IPS DF 6.9 (cell line): ENCODE results near the gene CAMSAP3.
A peak's percentile ranks its signal among the peaks of the same experiment; 100 is the strongest.

Experiments used
- DNase-seq: peaks from one replicate; pipeline ENCODE4 v3.0.0-alpha.2; 2013; ENCODE audit warnings: low read depth, low spot score
- H3K27ac ChIP-seq: one replicate; pipeline ENCODE4 v1.5.1; 2013; ENCODE audit warnings: low read length, control low read depth
- H3K27me3 ChIP-seq: 2 replicates; pipeline ENCODE4 v1.6.1; 2013; ENCODE audit warnings: mild to moderate bottlenecking, low read length; ENCODE audit not compliant: control insufficient read depth, insufficient read depth
- H3K36me3 ChIP-seq: 2 replicates; pipeline ENCODE4 v1.6.1; 2013; ENCODE audit warnings: low read length; ENCODE audit not compliant: control insufficient read depth, insufficient read depth
- H3K4me1 ChIP-seq: 2 replicates; pipeline ENCODE4 v1.6.1; 2013; ENCODE audit warnings: low read length; ENCODE audit not compliant: control insufficient read depth, insufficient read depth
- H3K4me3 ChIP-seq: 2 replicates; pipeline ENCODE4 v1.5.1; 2013; ENCODE audit warnings: mild to moderate bottlenecking, low read length
- H3K9me3 ChIP-seq: 2 replicates; pipeline ENCODE4 v1.6.1; 2013; ENCODE audit warnings: low read length, inconsistent platforms; ENCODE audit not compliant: control insufficient read depth, insufficient read depth
- WGBS: extraction: QIAGEN DNeasy Blood & Tissue Kit; methylation state at CpG from one replicate; pipeline ENCODE4 v1.1.7; 2013; ENCODE audit warnings: mixed read lengths, missing lambda C conversion rate; ENCODE audit not compliant: insufficient read length, insufficient coverage; 5-methylcytosine and 5-hydroxymethylcytosine counted together

CAMSAP3 gene

DNA sequence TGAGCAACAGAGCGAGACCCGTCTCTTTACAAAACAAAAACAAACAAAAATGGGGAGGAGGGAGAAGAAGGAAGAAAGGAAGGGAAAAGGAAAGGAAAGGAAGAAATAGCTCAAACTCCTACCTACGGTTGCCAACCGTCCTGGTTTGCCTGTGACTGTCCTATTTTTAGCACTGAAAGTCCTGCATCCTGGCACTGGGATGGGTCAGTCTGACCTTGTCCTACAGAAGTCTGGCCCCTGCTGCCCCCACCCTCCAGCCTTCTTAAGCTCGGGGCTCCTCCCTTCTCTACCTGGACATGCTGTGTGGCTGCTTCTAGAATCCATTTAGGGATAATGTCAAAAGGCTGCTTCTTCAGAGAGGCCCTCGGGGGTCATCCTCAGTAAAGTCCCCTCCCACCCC lies 40.0 kb downstream of the CAMSAP3 start:
- WGBS: no CpG with 5 or more reads among the region's 6 CpGs
- H3K4me1 ChIP-seq: peaks cover 2% of the 10 kb centered on the region

DNA sequence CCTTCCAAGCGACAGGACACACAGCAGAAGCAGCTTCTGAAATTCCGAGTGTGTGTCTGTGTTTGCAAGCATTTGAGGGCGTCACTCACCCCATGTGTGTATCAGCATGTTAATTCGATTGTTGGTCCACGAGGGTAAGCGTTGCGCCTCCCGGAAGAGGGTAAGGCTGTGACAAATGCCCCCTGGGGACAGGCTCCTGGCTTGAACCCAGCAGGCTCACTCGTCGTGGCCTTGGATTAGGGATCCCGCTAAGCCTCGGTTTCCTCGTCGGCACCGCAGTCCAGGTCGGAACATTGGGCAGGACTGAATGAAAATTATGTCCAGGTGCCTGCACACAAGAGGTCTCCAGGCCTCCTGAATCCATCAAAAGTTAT lies 40.6 kb downstream of the CAMSAP3 start:
- Histone ChIP-seq H3K27me3 (no peaks in the 10 kb centered on the region; the same call in none of the 2 replicates), H3K9me3 (no peaks in the 10 kb centered on the region), H3K36me3 (peaks cover 3% of the 10 kb centered on the region; the same call in 1 of the 2 replicates), H3K27ac (no peak overlapping the region), H3K4me1 (peaks cover 2% of the 10 kb centered on the region), H3K4me3 (no peak overlapping the region)
- DNase-seq: no peak
- no CpG with 5 or more reads among the region's 16 CpGs for WGBS

More for the DNA sequence above, 40.0 kb downstream of the CAMSAP3 start:
- H3K9me3 ChIP-seq: no peaks in the 10 kb centered on the region
- peaks cover 3% of the 10 kb centered on the region; the same call in 1 of the 2 replicates for H3K36me3 ChIP-seq
- H3K4me3 ChIP-seq: no peak overlapping the region
- no peak overlapping the region for H3K27ac ChIP-seq
- DNase-seq: no peak
- no peaks in the 10 kb centered on the region; the same call in none of the 2 replicates for H3K27me3 ChIP-seq

DNA sequence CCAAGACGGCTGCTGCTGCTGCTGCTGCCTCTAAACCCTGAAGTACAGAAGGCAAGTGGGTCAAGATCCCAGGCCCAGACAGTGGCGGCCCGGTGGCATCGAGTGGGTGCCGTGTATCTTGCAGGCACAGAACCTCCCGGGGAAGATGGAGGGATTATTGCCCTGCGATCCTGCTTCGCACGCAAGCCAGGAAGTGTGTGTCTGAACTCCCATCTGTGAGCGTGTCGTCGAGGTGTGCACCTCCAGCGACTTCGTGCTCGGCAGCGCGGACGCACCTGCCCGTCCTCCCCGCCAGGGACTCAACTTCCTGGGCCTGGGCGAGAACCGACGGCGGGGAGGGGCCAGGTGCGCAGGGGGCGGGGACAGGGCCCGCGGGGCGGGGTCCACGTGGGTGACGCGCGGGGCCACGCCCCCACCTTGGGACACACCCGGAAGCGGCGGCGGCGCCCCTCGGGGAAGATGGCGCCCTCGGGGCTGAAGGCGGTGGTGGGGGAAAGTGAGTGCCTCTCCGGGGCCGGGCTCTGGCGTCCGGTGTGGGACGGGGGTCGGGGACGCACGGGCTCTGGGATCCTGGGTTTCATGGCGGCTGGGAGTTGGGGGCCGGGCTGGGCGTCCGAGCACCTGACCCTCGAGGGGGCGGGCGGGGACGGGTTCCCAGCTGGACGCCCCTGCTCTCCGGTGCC lies 41.2 kb downstream of the CAMSAP3 start, which contains the start of gene STXBP2:
TSS of gene STXBP2 (plus strand) at position 420 of the 683 bp plus-strand sequence. CDS start at position 460, 40 bp downstream.
- Histone ChIP-seq H3K4me1 (peaks cover 2% of the 10 kb centered on the region), H3K27ac (no peak within 1 kb of the TSS), H3K9me3 (no peaks in the 10 kb centered on the region), H3K36me3 (peaks cover 3% of the 10 kb centered on the region; the same call in 1 of the 2 replicates), H3K27me3 (no peaks in the 10 kb centered on the region; the same call in none of the 2 replicates), H3K4me3 (peak within 1 kb of the TSS; percentile 62; the same call in 1 of the 2 replicates)
- no peak for DNase-seq
- WGBS: no CpG with 5 or more reads among the region's 61 CpGs

DNA sequence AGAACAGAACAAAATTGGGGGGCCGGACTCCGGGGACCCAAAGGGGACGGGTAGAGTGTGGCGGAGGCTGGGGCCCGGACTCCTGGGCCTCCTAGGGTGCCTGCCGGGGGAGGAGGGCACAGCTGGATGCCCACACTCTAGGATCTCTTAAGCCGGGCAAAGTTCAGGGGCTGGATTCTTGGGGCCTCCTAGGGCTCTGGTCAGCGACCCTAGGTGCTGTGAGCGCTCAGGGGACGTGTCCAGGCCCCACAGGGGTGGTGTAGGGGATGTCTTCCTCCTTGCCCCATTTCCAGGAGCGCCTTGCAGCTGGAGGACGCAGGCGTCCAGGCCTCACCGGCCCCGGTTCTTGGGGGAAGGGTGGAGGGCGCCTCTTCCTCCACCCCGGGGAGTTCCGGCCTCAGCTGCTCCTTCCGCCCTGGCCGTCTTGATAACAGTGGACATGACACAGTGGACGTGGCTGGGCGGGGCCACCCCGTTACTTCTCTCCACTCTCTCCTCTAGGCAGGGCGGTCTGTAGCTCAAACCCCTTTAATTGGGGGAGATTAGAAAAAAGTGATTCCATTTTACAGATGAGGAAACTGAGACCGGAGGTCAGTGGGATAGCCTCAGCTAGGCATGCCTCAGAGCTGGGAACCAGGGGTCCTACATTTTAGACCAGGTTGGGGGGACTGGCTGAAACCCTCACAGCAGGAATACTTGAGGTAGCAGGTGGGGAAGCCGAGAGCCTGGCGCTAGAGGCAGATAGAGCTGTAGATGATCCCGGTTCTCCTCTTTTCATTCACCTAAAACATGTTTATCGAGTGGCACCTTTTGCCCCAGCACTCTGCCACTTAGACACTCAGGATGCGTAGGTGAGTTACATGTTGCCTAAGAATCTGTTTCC lies 42.0 kb downstream of the CAMSAP3 start:
- no CpG with 5 or more reads among the region's 30 CpGs for WGBS
- Histone ChIP-seq H3K9me3 (no peaks in the 10 kb centered on the region), H3K27me3 (no peaks in the 10 kb centered on the region; the same call in none of the 2 replicates), H3K4me3 (peak overlapping the region; percentile 62; the same call in 1 of the 2 replicates), H3K36me3 (no peaks in the 10 kb centered on the region; the same call in 1 of the 2 replicates), H3K27ac (no peak overlapping the region), H3K4me1 (peaks cover 2% of the 10 kb centered on the region)
- no peak for DNase-seq

DNA sequence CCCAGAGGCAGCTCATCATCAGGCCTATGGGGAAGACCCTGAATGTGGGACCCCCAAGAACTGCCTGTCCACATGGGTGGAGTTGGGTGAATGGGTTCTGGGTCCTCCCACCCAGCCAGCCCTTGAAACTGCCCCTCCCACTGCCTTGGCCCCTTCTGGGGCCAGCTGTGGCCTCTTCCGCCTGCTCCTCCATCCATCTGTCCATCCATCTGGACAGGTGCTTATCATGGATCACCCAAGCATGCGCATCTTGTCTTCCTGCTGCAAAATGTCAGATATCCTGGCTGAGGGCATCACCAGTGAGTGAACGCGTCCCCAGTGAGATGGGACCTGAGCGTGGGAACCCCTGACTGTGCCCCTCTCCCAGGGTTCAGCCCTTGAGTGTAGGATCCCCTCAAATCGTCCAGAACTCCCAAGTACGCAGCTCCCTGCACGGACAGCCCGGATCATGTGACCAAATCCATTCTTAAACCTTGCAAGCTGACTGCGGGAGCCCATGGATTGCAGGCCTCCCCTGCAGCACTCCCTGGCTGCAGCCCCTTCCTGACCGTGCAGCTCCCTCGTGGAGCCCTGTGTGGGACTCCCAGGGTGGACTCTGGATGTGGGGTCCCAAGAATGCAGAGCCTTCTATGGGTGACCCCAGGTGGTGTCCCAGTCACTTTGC lies 43.3 kb downstream of the CAMSAP3 start:
- Histone ChIP-seq H3K27me3 (no peaks in the 10 kb centered on the region; the same call in 1 of the 2 replicates), H3K36me3 (no peaks in the 10 kb centered on the region), H3K27ac (no peak overlapping the region), H3K4me1 (peaks cover 2% of the 10 kb centered on the region; the same call in 1 of the 2 replicates), H3K4me3 (no peak overlapping the region), H3K9me3 (no peaks in the 10 kb centered on the region)
- no CpG with 5 or more reads among the region's 12 CpGs for WGBS
- no peak for DNase-seq

DNA sequence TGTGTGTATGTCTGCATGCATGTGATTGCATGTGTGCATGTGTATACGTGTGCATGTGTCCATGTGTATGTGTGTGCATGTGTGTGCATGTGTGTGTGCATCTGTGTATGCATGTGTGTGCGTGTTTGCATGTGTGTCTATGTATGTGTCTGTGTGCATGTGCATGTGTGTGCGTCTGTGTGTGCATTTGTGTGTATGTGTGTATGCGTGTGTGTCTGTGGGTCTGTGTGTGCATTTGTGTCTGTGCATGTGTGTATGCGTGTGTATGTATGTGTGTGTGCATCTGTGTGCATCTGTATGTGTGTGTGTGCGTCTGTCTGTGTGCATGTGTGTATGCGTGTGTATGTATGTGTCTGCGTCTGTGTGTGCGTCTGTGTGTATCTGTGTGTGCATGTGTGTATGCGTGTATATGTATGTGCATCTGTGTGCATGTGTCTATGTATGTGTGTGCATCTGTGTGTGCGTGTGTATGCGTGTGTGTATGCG lies 44.2 kb downstream of the CAMSAP3 start:
- no peaks in the 10 kb centered on the region for H3K9me3 ChIP-seq
- H3K27me3 ChIP-seq: no peaks in the 10 kb centered on the region; the same call in 1 of the 2 replicates
- H3K4me1 ChIP-seq: peaks cover 2% of the 10 kb centered on the region; the same call in 1 of the 2 replicates
- no peak overlapping the region for H3K27ac ChIP-seq
- no peaks in the 10 kb centered on the region for H3K36me3 ChIP-seq
- H3K4me3 ChIP-seq: no peak overlapping the region
- DNase-seq: no peak
- no CpG with 5 or more reads among the region's 13 CpGs for WGBS

DNA sequence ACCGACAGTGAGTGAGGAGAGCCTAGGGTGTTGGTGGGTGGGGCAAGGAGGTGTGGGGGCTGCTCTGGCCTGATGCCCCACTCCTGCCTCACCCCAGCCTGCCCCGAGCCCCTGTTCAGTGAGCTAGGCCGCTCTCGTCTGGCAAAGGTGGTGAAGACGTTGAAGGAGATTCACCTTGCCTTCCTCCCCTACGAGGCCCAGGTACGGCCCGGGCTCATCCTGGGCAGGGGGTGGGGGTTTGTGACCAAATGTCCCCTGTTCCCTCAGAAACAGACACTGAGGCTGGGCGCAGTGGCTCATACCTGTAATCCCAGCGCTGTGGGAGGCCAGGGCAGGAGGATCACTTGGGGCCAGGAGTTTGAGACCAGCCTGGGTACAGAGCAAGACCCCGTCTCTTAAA lies 45.1 kb downstream of the CAMSAP3 start:
- Histone ChIP-seq H3K27ac (no peak overlapping the region), H3K9me3 (no peaks in the 10 kb centered on the region), H3K4me1 (peaks cover 2% of the 10 kb centered on the region; the same call in 1 of the 2 replicates), H3K4me3 (no peak overlapping the region), H3K27me3 (no peaks in the 10 kb centered on the region; the same call in 1 of the 2 replicates), H3K36me3 (no peaks in the 10 kb centered on the region)
- WGBS: no CpG with 5 or more reads among the region's 11 CpGs
- no peak for DNase-seq

DNA sequence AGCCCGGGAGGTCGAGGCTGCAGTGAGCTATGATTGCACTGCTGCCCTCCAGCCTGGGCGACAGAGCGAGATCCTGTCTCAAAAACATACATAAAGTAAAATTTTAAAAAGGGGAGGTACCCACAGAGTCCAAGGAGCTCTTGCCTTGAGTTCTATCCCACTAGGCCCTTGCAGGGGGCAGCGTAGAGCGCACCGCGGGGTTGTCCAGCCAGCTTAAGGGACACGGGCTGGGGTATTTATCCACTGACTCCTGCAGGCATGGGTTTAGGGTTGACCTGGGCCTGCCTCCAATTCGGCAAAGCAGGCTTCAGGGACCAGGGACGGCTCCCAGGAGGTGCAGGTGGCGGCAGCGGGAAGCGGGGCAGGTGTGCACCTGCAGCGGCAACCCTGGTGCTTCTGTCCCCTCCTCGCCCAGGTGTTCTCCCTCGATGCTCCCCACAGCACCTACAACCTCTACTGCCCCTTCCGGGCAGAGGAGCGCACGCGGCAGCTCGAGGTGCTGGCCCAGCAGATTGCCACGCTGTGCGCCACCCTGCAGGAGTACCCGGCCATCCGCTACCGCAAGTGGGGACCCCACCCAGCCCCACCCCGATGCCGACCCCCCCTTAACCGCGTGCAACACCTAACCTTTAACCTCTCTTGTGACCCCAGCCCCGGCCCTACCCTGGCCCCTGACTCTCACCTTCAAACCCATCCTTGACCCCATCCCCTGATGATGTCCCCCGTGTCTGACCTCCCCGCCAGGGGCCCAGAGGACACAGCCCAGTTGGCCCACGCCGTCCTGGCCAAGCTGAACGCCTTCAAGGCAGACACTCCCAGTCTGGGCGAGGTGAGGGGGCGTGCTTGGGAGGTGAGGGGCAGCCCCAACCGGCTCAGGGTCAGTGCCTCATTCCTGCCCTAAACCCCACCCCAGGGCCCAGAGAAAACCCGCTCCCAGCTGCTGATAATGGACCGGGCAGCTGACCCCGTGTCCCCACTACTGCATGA lies 45.9 kb downstream of the CAMSAP3 start:
- Histone ChIP-seq H3K27ac (no peak overlapping the region), H3K36me3 (peaks cover 2% of the 10 kb centered on the region; the same call in 1 of the 2 replicates), H3K9me3 (no peaks in the 10 kb centered on the region), H3K4me1 (peaks cover 2% of the 10 kb centered on the region; the same call in 1 of the 2 replicates), H3K4me3 (no peak overlapping the region), H3K27me3 (no peaks in the 10 kb centered on the region)
- no CpG with 5 or more reads among the region's 43 CpGs for WGBS
- DNase-seq: no peak

DNA sequence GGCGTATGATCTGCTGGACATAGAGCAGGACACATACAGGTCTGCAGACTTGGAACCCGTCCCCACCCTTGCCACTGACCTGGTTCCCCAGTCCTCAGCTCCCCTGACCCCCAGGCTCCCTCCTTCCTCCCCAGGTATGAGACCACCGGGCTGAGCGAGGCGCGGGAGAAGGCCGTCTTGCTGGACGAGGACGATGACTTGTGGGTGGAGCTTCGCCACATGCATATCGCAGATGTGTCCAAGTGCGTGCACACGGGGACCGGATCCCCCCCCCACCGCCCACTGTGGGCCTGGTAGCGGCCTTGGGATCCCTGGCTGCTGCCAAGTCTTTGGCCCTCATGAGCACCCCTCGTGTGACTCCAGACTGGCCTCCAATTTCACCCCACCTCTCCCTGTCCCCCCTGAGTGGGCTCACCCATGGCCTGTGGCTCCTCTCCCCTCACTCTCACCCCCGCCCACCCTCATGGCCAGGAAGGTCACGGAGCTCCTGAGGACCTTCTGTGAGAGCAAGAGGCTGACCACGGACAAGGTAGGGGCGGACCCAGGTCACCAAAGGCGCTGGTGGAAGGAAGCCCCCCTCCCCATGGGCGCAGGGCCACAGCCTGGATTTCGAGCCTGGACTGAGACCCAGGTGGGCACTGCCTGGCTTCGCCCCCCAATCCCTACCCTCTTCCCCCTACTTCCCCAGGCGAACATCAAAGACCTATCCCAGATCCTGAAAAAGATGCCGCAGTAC lies 46.8 kb downstream of the CAMSAP3 start:
- no peak for DNase-seq
- WGBS: no CpG with 5 or more reads among the region's 27 CpGs
- Histone ChIP-seq H3K4me3 (no peak overlapping the region), H3K4me1 (no peaks in the 10 kb centered on the region), H3K27ac (no peak overlapping the region), H3K36me3 (peaks cover 2% of the 10 kb centered on the region; the same call in 1 of the 2 replicates), H3K27me3 (no peaks in the 10 kb centered on the region), H3K9me3 (no peaks in the 10 kb centered on the region)
